ENCODE measurements around the gene NVL. TPM values are rescaled to one million over a fixed set of nuclear protein-coding genes. Genes with fewer than 3 reads are reported as not detected.

Gene NVL
- total RNA-seq, 1 experiment from 2014 or later, result 33.4 TPM

DNA sequence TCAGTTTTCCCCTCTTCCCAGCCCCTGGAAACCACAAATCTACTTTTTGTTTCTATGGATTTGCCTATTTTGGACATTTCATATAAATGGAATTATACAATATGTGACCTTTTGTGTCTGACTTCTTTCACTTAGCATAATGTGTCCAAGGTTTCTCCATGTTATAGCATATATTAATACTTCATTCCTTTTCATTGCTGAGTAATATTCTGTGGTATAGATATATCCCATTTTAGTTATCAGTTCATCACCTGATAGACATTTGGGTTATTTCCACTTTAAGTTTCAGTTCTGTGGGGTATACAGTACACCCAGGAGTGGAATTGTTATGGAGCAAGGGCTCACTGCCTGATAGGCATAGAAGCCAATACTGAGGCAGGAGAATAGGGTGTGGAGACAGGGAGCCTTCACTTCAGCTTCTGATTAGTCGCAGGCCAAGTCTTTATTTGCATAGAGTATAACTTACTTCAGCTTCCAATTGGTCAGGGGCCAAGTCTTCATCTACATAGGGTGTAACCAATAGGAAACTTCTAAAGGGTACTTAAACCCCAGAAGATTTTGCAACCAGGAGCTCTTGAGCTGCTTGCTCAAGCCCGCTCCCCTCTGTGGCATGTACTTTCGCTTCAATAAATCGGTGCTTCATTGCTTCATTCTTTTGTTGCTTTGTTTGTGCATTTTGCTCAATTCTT is 8.3 kb upstream of the NVL start (continued):
- TF ChIP-seq, protein P1, sequence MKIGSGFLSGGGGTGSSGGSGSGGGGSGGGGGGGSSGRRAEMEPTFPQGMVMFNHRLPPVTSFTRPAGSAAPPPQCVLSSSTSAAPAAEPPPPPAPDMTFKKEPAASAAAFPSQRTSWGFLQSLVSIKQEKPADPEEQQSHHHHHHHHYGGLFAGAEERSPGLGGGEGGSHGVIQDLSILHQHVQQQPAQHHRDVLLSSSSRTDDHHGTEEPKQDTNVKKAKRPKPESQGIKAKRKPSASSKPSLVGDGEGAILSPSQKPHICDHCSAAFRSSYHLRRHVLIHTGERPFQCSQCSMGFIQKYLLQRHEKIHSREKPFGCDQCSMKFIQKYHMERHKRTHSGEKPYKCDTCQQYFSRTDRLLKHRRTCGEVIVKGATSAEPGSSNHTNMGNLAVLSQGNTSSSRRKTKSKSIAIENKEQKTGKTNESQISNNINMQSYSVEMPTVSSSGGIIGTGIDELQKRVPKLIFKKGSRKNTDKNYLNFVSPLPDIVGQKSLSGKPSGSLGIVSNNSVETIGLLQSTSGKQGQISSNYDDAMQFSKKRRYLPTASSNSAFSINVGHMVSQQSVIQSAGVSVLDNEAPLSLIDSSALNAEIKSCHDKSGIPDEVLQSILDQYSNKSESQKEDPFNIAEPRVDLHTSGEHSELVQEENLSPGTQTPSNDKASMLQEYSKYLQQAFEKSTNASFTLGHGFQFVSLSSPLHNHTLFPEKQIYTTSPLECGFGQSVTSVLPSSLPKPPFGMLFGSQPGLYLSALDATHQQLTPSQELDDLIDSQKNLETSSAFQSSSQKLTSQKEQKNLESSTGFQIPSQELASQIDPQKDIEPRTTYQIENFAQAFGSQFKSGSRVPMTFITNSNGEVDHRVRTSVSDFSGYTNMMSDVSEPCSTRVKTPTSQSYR (CRISPR knock-in tag; IDR thresholded peaks at IDR 0.05), result no peak
- TF ChIP-seq, protein P2, sequence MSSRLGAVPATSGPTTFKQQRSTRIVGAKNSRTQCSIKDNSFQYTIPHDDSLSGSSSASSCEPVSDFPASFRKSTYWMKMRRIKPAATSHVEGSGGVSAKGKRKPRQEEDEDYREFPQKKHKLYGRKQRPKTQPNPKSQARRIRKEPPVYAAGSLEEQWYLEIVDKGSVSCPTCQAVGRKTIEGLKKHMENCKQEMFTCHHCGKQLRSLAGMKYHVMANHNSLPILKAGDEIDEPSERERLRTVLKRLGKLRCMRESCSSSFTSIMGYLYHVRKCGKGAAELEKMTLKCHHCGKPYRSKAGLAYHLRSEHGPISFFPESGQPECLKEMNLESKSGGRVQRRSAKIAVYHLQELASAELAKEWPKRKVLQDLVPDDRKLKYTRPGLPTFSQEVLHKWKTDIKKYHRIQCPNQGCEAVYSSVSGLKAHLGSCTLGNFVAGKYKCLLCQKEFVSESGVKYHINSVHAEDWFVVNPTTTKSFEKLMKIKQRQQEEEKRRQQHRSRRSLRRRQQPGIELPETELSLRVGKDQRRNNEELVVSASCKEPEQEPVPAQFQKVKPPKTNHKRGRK (CRISPR knock-in tag; IDR thresholded peaks at IDR 0.05; ENCODE audit: borderline replicate concordance), result no peak
- no peak for TF ChIP-seq SP1 (CRISPR knock-in tag; conservative IDR thresholded peaks at IDR 0.05)

DNA sequence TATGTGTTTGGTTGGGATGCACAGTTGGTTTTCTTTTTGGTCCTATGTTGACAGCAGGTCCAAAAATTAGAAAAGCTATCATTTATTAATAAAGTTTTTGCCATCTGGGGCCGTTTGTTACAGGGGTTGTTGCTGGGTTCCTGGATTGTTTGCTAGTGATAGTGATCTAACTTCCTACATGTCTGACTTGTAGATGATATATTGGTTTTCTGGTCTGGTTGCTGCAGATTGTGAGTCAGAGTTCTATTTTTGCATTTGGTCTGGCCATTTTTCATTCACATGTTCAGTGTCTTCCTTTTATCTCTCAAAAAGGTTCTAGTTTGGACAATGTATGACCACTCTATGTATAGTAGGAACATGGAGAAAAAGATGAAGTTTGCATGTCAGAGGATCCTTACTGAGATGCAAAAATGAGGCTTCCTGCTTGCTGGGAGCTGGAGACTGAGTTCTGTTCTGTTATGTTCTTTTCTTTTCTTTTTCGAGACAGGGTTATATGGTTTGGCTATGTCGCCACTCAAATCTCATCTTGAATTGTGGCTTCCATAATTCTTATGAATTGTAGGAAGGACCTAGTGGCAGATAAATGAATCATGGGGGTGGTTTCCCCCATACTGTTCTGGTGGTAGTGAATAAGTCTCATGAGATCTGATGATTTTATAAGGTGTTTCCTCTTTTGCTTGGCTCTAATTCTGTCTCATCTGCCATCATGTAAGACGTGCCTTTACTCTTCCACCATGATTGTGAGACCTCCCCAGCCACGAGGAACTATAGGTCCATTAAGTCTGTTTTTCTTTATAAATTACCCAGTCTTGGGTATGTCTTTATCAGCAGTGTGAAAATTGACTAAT is 4.2 kb upstream of the NVL start:
- ChIA-PET POLR2A (no interaction called here), CTCF (interaction anchor here (0.5 to 1.5 kb wide), 5 partner anchors 94 to 588 kb away, joined by 3 to 5 read pairs (median 3); no protein-coding TSS in a partner anchor)
- H3K4me1 Mint-ChIP-seq, result peaks cover 21% of the 10 kb centered on the region
- peaks cover 4% of the 10 kb centered on the region; the same call in 1 of the 2 replicates for H3K36me3 Mint-ChIP-seq
- TF ChIP-seq NR2C2 (CRISPR knock-in tag; IDR thresholded peaks at IDR 0.05) (no peak), ZNF232 (CRISPR knock-in tag; IDR thresholded peaks at IDR 0.05) (no peak)
- DNase-seq (ENCODE audit: low spot score), result no peak
- H3K27me3 Mint-ChIP-seq (ENCODE audit: low read depth), result no peaks in the 10 kb centered on the region
- ATAC-seq, result no peak
- peaks cover 10% of the 10 kb centered on the region for H3K9me3 Mint-ChIP-seq
- no peak overlapping the region for H3K4me3 Mint-ChIP-seq
- H3K27ac Mint-ChIP-seq, result peak overlapping the region; percentile 64; the same call in 1 of the 2 replicates

DNA sequence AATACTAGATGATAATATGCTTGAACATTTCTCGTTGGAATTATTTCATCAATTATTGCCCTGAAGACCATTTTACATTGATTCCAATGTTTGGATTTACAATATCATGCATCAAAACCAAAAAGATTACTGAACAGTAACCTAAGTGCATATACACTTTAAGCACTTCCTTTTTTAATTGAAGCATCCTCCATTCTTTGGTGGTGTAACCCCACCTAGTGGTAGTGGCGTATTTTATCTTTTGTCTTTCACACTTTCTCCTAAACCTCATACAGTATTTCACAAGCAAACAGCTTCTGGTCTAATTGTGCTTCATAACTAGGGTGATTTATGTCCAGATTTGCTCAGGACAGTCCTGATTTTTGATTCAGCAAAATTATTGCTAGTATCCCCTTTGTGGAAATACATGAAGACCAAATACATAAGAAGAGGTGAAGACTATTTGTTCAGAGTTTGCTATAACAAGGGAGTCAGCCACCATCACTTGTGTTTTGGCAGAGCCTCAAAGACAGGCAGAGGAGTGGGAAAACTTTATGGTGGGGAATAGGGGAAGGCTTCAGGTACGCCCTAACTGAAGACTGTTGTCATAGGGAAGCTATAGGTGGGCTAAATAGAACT is 3.4 kb upstream of the NVL start:
- ChIA-PET POLR2A (no interaction called here), CTCF (interaction anchor here (0.9 to 1.5 kb wide), 4 partner anchors 93 to 589 kb away, joined by 3 to 5 read pairs (median 4); no protein-coding TSS in a partner anchor)
- H3K36me3 Mint-ChIP-seq, result peaks cover 4% of the 10 kb centered on the region; the same call in 1 of the 2 replicates
- ATAC-seq (peak; percentile 46), DNase-seq (ENCODE audit: low spot score) (no peak)
- no peak overlapping the region; the same call in 1 of the 2 replicates for H3K27ac Mint-ChIP-seq
- no peak for TF ChIP-seq NFYB (CRISPR knock-in tag; conservative IDR thresholded peaks at IDR 0.05; ENCODE audit: low read depth)
- TF ChIP-seq, protein P3, sequence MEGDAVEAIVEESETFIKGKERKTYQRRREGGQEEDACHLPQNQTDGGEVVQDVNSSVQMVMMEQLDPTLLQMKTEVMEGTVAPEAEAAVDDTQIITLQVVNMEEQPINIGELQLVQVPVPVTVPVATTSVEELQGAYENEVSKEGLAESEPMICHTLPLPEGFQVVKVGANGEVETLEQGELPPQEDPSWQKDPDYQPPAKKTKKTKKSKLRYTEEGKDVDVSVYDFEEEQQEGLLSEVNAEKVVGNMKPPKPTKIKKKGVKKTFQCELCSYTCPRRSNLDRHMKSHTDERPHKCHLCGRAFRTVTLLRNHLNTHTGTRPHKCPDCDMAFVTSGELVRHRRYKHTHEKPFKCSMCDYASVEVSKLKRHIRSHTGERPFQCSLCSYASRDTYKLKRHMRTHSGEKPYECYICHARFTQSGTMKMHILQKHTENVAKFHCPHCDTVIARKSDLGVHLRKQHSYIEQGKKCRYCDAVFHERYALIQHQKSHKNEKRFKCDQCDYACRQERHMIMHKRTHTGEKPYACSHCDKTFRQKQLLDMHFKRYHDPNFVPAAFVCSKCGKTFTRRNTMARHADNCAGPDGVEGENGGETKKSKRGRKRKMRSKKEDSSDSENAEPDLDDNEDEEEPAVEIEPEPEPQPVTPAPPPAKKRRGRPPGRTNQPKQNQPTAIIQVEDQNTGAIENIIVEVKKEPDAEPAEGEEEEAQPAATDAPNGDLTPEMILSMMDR (IDR thresholded peaks at IDR 0.05), result peak; percentile 42; the same call in 1 of the 2 replicates
- H3K9me3 Mint-ChIP-seq, result peaks cover 5% of the 10 kb centered on the region
- H3K4me3 Mint-ChIP-seq, result no peak overlapping the region
- H3K27me3 Mint-ChIP-seq (ENCODE audit: low read depth), result no peaks in the 10 kb centered on the region
- peaks cover 21% of the 10 kb centered on the region for H3K4me1 Mint-ChIP-seq

DNA sequence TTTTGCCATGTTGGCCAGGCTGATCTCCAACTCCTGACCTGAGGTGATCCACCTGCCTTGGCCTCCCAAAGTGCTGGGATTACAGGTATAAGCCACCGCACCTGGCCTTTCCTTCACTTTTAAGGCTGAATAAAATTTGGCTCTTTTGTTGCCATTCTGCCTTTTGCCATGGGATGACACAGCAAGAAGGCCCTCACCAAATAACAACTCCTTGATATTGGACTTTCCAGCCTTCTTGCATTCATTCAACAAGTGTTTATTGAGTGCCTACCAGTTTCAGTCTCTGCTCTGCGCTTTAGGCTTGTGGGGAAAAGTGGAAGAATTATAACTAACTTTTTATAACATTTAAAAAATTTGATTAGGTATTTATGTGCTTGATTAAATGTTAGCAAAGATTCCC is 1.9 kb upstream of the NVL start:
- Mint-ChIP-seq H3K4me3 (no peak overlapping the region), H3K4me1 (peaks cover 27% of the 10 kb centered on the region), H3K36me3 (no peaks in the 10 kb centered on the region), H3K9me3 (no peaks in the 10 kb centered on the region), H3K27ac (no peak overlapping the region), H3K27me3 (ENCODE audit: low read depth) (no peaks in the 10 kb centered on the region)
- ChIA-PET POLR2A (no interaction called here), CTCF (no interaction called here)
- ATAC-seq (no peak), DNase-seq (ENCODE audit: low spot score) (no peak)
- TF ChIP-seq, protein P4, sequence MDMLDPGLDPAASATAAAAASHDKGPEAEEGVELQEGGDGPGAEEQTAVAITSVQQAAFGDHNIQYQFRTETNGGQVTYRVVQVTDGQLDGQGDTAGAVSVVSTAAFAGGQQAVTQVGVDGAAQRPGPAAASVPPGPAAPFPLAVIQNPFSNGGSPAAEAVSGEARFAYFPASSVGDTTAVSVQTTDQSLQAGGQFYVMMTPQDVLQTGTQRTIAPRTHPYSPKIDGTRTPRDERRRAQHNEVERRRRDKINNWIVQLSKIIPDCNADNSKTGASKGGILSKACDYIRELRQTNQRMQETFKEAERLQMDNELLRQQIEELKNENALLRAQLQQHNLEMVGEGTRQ (CRISPR knock-in tag; IDR thresholded peaks at IDR 0.05), result no peak
- no peak for TF ChIP-seq RELA (CRISPR knock-in tag; IDR thresholded peaks at IDR 0.05; ENCODE audit: borderline replicate concordance)
- no peak for TF ChIP-seq ZNF263 (CRISPR knock-in tag; IDR thresholded peaks at IDR 0.05; ENCODE audit: low read depth)
- TF ChIP-seq, protein P5, sequence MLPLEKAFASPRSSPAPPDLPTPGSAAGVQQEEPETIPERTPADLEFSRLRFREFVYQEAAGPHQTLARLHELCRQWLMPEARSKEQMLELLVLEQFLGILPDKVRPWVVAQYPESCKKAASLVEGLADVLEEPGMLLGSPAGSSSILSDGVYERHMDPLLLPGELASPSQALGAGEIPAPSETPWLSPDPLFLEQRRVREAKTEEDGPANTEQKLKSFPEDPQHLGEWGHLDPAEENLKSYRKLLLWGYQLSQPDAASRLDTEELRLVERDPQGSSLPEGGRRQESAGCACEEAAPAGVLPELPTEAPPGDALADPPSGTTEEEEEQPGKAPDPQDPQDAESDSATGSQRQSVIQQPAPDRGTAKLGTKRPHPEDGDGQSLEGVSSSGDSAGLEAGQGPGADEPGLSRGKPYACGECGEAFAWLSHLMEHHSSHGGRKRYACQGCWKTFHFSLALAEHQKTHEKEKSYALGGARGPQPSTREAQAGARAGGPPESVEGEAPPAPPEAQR (CRISPR knock-in tag; IDR thresholded peaks at IDR 0.05), result no peak

All from WTC11 (cell line).